Mesendoderm (in vitro differentiated cells): ENCODE data around the gene VWC2L.

ENCODE experiments used
- DNase-seq: peaks from one replicate; pipeline ENCODE4 v3.0.0; 2013
- H2AK5ac ChIP-seq: 2 replicates; pipeline ENCODE4 v1.6.1; 2013; ENCODE audit warnings: low read length, inconsistent platforms
- H2BK120ac ChIP-seq: 2 replicates; pipeline ENCODE4 v1.6.1; 2013; ENCODE audit warnings: low read depth, mild to moderate bottlenecking, low read length, moderate library complexity, mixed read lengths
- H2BK15ac ChIP-seq: replicated peaks from 2 replicates; pipeline ENCODE4 v1.6.1; 2013; ENCODE audit warnings: low read depth, mild to moderate bottlenecking, moderate library complexity
- H2BK5ac ChIP-seq: 2 replicates; pipeline ENCODE4 v1.6.1; 2013; ENCODE audit warnings: low read length, inconsistent platforms
- H3K18ac ChIP-seq: 2 replicates; pipeline ENCODE4 v1.6.1; 2013; ENCODE audit warnings: mild to moderate bottlenecking, low read length, mixed read lengths
- H3K23ac ChIP-seq: one replicate; pipeline ENCODE4 v1.6.1; 2013; ENCODE audit warnings: low read length
- H3K27ac ChIP-seq: 2 replicates; pipeline ENCODE4 v1.5.1; 2013; ENCODE audit warnings: low read depth, mild to moderate bottlenecking, inconsistent platforms, low read length, moderate library complexity
- H3K27me3 ChIP-seq: 2 replicates; pipeline ENCODE4 v1.6.1; 2013; ENCODE audit warnings: low read length, control low read depth, mild to moderate bottlenecking, inconsistent platforms; ENCODE audit not compliant: insufficient read depth, poor library complexity
- H3K36me3 ChIP-seq: 2 replicates; pipeline ENCODE4 v1.6.1; 2013; ENCODE audit warnings: low read length, inconsistent platforms; ENCODE audit not compliant: control insufficient read depth, insufficient read depth
- H3K4ac ChIP-seq: one replicate; pipeline ENCODE4 v1.6.1; 2013; ENCODE audit warnings: low read depth, mild to moderate bottlenecking, low read length, moderate library complexity
- H3K4me1 ChIP-seq: 2 replicates; pipeline ENCODE4 v1.6.1; 2013; ENCODE audit warnings: low read depth, low read length, inconsistent platforms; ENCODE audit not compliant: control insufficient read depth
- H3K4me2 ChIP-seq: 2 replicates; pipeline ENCODE4 v1.6.1; 2013; ENCODE audit warnings: low read length
- H3K4me3 ChIP-seq: 2 replicates; pipeline ENCODE4 v1.5.1; 2013; ENCODE audit warnings: mild to moderate bottlenecking, low read length
- H3K56ac ChIP-seq: one replicate; pipeline ENCODE4 v1.6.1; 2013; ENCODE audit warnings: low read length
- H3K79me1 ChIP-seq: 2 replicates; pipeline ENCODE4 v1.6.1; 2013; ENCODE audit warnings: low read length, inconsistent platforms
- H3K79me2 ChIP-seq: 2 replicates; pipeline ENCODE4 v1.6.1; 2013; ENCODE audit warnings: mild to moderate bottlenecking, low read length; ENCODE audit not compliant: control insufficient read depth, insufficient read depth
- H3K9ac ChIP-seq: 2 replicates; pipeline ENCODE4 v1.6.1; 2013; ENCODE audit warnings: low read length, inconsistent platforms
- H4K5ac ChIP-seq: one replicate; pipeline ENCODE4 v1.6.1; 2013; ENCODE audit warnings: low read length
- H4K8ac ChIP-seq: one replicate; pipeline ENCODE4 v1.6.1; 2013; ENCODE audit warnings: low read depth, mild to moderate bottlenecking, control low read depth, low read length, moderate library complexity
- WGBS: extraction: QIAGEN DNeasy Blood & Tissue Kit; methylation state at CpG from one replicate; pipeline ENCODE4 v1.1.7; 2013; ENCODE audit warnings: low lambda C conversion rate, missing lambda C conversion rate; ENCODE audit not compliant: insufficient coverage; ENCODE audit errors: extremely low coverage; 5-methylcytosine and 5-hydroxymethylcytosine counted together

Gene VWC2L

DNA sequence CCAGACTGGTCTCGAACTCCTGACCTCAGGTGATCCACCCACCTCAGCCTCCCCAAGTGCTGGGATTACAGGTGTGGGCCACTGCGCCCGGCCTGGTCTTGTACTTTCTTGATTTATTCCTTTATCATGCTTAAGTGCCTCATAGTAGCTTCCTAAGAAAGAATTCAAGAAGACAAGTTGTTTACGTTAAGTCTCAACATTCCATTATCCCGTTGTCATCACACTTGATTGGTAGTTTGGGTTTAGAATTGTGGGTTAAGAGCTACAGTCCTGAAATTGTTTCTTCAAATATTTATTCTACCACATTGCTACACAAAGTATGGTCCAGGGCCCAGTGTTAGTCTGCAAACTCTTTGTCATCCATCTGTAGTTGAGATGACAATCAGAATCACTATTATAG is 194.0 kb downstream of the VWC2L start:
- Histone ChIP-seq H4K5ac (no peak overlapping the region), H3K18ac (no peak overlapping the region), H3K79me2 (no peaks in the 10 kb centered on the region), H2BK5ac (no peak overlapping the region), H3K9ac (no peak overlapping the region), H2AK5ac (no peak overlapping the region), H2BK120ac (no peak overlapping the region), H3K4me2 (no peak overlapping the region), H3K4me1 (no peaks in the 10 kb centered on the region), H3K36me3 (no peaks in the 10 kb centered on the region), H3K23ac (no peak overlapping the region), H3K4ac (no peak overlapping the region), H4K8ac (no peak overlapping the region), H3K56ac (no peak overlapping the region), H3K79me1 (no peaks in the 10 kb centered on the region), H2BK15ac (no peak overlapping the region), H3K4me3 (no peak overlapping the region), H3K27ac (no peak overlapping the region), H3K27me3 (no peaks in the 10 kb centered on the region)
- DNase-seq = peak; percentile 79
- no CpG with 5 or more reads among the region's 5 CpGs for WGBS

DNA sequence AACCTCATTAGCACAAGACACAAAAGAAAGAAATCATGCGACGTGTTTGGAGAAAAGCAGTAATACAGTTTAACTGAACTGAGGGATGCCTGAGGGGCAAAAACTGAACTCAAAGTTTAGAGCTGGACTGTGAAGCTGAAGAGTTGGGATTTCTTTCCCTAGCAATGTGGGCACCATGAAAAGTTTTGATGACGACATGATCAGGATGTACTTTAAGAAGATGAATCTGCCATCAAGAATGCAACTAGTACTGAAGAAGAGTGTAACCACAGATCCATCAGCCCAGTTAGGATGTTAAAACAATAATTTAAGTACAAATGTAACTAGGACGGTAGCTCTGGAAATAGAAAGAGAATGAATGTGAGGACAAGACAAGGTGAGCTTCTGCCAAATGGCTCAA is 196.2 kb downstream of the VWC2L start:
- no peak overlapping the region for H3K9ac ChIP-seq
- no CpG with 5 or more reads among the region's 4 CpGs for WGBS
- H3K36me3 ChIP-seq = no peaks in the 10 kb centered on the region
- no peaks in the 10 kb centered on the region for H3K79me2 ChIP-seq
- no peaks in the 10 kb centered on the region for H3K79me1 ChIP-seq
- no peak overlapping the region for H3K4me2 ChIP-seq
- H3K56ac ChIP-seq = no peak overlapping the region
- no peak overlapping the region for H3K4ac ChIP-seq
- no peak overlapping the region for H3K23ac ChIP-seq
- no peak overlapping the region for H2AK5ac ChIP-seq
- peaks cover 5% of the 10 kb centered on the region for H3K4me1 ChIP-seq
- no peak overlapping the region for H2BK15ac ChIP-seq
- H3K18ac ChIP-seq = no peak overlapping the region
- H3K27ac ChIP-seq = no peak overlapping the region
- DNase-seq = no peak
- no peaks in the 10 kb centered on the region for H3K27me3 ChIP-seq
- no peak overlapping the region for H4K8ac ChIP-seq
- H4K5ac ChIP-seq = no peak overlapping the region
- H3K4me3 ChIP-seq = no peak overlapping the region
- H2BK120ac ChIP-seq = peak overlapping the region; percentile 6
- H2BK5ac ChIP-seq = no peak overlapping the region

GRCh38 chr2:214611015-214611414 is 200.2 kb downstream of the VWC2L start:
- H3K4me1 ChIP-seq = peaks cover 5% of the 10 kb centered on the region
- no peak overlapping the region for H3K27ac ChIP-seq
- no CpG with 5 or more reads among the region's 1 CpG for WGBS
- H3K27me3 ChIP-seq = no peaks in the 10 kb centered on the region
- H4K5ac ChIP-seq = no peak overlapping the region
- H3K18ac ChIP-seq = no peak overlapping the region
- no peaks in the 10 kb centered on the region for H3K79me2 ChIP-seq
- no peak overlapping the region for H4K8ac ChIP-seq
- no peak overlapping the region for H3K56ac ChIP-seq
- H3K4ac ChIP-seq = no peak overlapping the region
- H2BK120ac ChIP-seq = no peak overlapping the region
- DNase-seq = no peak
- no peak overlapping the region for H3K4me2 ChIP-seq
- no peak overlapping the region for H2BK15ac ChIP-seq
- H3K4me3 ChIP-seq = no peak overlapping the region
- H2BK5ac ChIP-seq = no peak overlapping the region
- H3K36me3 ChIP-seq = no peaks in the 10 kb centered on the region
- no peak overlapping the region for H3K23ac ChIP-seq
- no peak overlapping the region for H2AK5ac ChIP-seq
- H3K79me1 ChIP-seq = no peaks in the 10 kb centered on the region
- H3K9ac ChIP-seq = no peak overlapping the region

GRCh38 chr2:214624166-214624760 is 213.4 kb downstream of the VWC2L start:
- WGBS = no CpG with 5 or more reads among the region's 3 CpGs
- Histone ChIP-seq H3K79me1 (no peaks in the 10 kb centered on the region), H2BK15ac (no peak overlapping the region)

DNA sequence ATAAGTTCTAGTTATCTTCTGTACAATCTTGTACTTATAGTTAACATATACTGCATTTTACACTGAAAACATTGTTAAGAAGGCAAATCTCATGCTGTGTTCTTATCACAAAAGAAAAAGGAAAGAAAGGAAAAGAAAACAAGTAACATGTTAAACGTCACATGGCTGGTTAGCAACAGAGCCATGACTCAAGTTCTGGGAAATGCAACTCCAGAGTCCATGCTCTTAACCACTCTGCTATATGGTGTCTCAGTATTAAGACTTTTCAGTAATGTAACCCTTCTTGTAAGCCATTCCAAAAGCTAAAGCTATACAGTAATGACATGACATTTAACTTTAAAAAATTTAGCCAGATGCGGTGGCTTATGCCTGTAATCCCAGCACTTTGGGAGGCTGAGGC is 217.2 kb downstream of the VWC2L start:
- Histone ChIP-seq H3K4me3 (no peak overlapping the region), H3K27me3 (no peaks in the 10 kb centered on the region), H3K36me3 (no peaks in the 10 kb centered on the region), H2BK15ac (no peak overlapping the region), H3K4me2 (no peak overlapping the region), H3K79me1 (no peaks in the 10 kb centered on the region), H4K8ac (no peak overlapping the region), H2BK5ac (no peak overlapping the region), H3K27ac (no peak overlapping the region), H4K5ac (no peak overlapping the region), H3K18ac (no peak overlapping the region), H2BK120ac (no peak overlapping the region), H3K23ac (no peak overlapping the region), H3K56ac (no peak overlapping the region), H3K4ac (no peak overlapping the region), H2AK5ac (no peak overlapping the region), H3K4me1 (peaks cover 7% of the 10 kb centered on the region), H3K79me2 (no peaks in the 10 kb centered on the region), H3K9ac (no peak overlapping the region)
- no peak for DNase-seq
- WGBS = no CpG with 5 or more reads among the region's 2 CpGs

More at GRCh38 chr2:214624166-214624760, 213.4 kb downstream of the VWC2L start:
- Histone ChIP-seq H3K27me3 (no peaks in the 10 kb centered on the region), H3K27ac (no peak overlapping the region), H3K4me3 (no peak overlapping the region), H3K56ac (no peak overlapping the region), H3K4ac (no peak overlapping the region), H3K9ac (no peak overlapping the region), H3K18ac (no peak overlapping the region), H3K36me3 (no peaks in the 10 kb centered on the region), H2BK5ac (no peak overlapping the region), H4K5ac (no peak overlapping the region), H3K23ac (no peak overlapping the region), H4K8ac (no peak overlapping the region), H2AK5ac (no peak overlapping the region), H3K4me2 (no peak overlapping the region), H3K4me1 (peaks cover under 1% of the 10 kb centered on the region), H3K79me2 (no peaks in the 10 kb centered on the region), H2BK120ac (no peak overlapping the region)
- no peak for DNase-seq
